H1 (cell line): ENCODE measurements around the gene GNB1. TPM values are rescaled to one million over a fixed set of nuclear protein-coding genes. Genes with fewer than 3 reads are reported as not detected.

ENCODE experiments used
- CHD7 ChIP-seq: fragments of 300-600 bp; sonication (generic); IDR thresholded peaks from 2 replicates; pipeline ENCODE4 v1.7.1; 2012; ENCODE audit warnings: low read length, moderate library complexity, mild to moderate bottlenecking, inconsistent platforms; ENCODE audit not compliant: insufficient replicate concordance
- USF2 ChIP-seq: IDR thresholded peaks from 2 replicates; pipeline ENCODE4 v1.6.1; 2011; ENCODE audit warnings: low read length, improper control_type of control experiment
- polyA plus RNA-seq, 7 experiments: library from polyadenylated mRNA; depleted of rRNA in 3 of 7; stranded (reverse) in 5 of 7; unstranded in 2 of 7; fragments of >200 nt in 5 of 7; fragments of 200-250 nt in 2 of 7; gene quantifications; 1 replicate in 5 of 7; 2 replicates in 1 of 7; 4 replicates in 1 of 7; pipeline versions ENCODE4 v1.2.1 to v1.2.3, GENCODE V29; 2011 to 2013; ENCODE audit warnings: missing spikeins in 2 of 7, mixed read lengths in 2 of 7
- total RNA-seq: library from RNA; stranded (reverse); fragmentation: NEBNext Ultra II Directional; extraction: Animal tissue kit (Norgen Biotek cat#: 25700); gene quantifications from 2 replicates; pipeline ENCODE4 v1.2.1, GENCODE V29; 2021

Gene GNB1
- total and polyA plus RNA-seq, 2 of the 8 experiments (the other 6 are each of a cell fraction or from before 2014, with no cell fraction given): 343 to 382 TPM

- TF ChIP-seq CHD7 (no peak), USF2 (no peak)
Measured at GRCh38 chr1:1779320-1779675, 111.6 kb downstream of the GNB1 start (continued).
